Endothelial cell of umbilical vein (primary cell): ENCODE results near the gene TRAPPC3L. TPM values are rescaled to one million over a fixed set of nuclear protein-coding genes. Genes with fewer than 3 reads are reported as not detected.

Experiments used
- BruUV-seq: library from RNA; stranded (reverse); fragments of 400-500 nt; replicated peaks from 2 replicates; lab custom pipeline; 2021; lab: Mats Ljungman, UMichigan
- CTCF ChIA-PET: fragments of 300-600, 350-600 bp; sonication (Branson Sonifier 250); formaldehyde crosslinking; loops from one replicate; lab custom pipeline; 2021; ENCODE audit warnings: antibody characterized with exemption, inconsistent platforms; lab: Charles Lee
- POLR2A ChIA-PET: fragments of 300-600, 350-600 bp; sonication (Branson Sonifier 250); formaldehyde crosslinking; loops from one replicate; lab custom pipeline; 2021; ENCODE audit warnings: antibody characterized with exemption, inconsistent platforms; lab: Charles Lee
- DNase-seq: peaks from one replicate; pipeline ENCODE4 v3.0.0-alpha.2; 2011; ENCODE audit warnings: low read depth, low spot score
- FAIRE-seq: peaks from 2 replicates; lab custom pipeline; 2011; peaks lifted over from hg19 to GRCh38; lab: Jason Lieb, UNC
- H2AFZ ChIP-seq: 2 replicates; pipeline ENCODE4 v1.6.0; 2012; ENCODE audit warnings: low read depth, low read length, control low read depth, inconsistent platforms
- H3K27ac ChIP-seq: 2 replicates; pipeline ENCODE4 v1.5.1; 2011; ENCODE audit warnings: low read depth, mild to moderate bottlenecking, control low read depth, low read length, moderate library complexity; ENCODE audit not compliant: insufficient read depth
- H3K27me3 ChIP-seq, 2 experiments: 2 replicates each; pipeline versions ENCODE4 v1.6.0 to v1.6.1; 2011; ENCODE audit warnings: low read length in 2 of 2, mixed read lengths in 1 of 2; ENCODE audit not compliant: control insufficient read depth in 2 of 2, insufficient read depth in 2 of 2
- H3K36me3 ChIP-seq, 2 experiments: 2 replicates in 1 of 2; 3 replicates in 1 of 2; pipeline ENCODE4 v1.5.1; 2011; ENCODE audit warnings: low read length in 2 of 2, mild to moderate bottlenecking in 1 of 2, moderate library complexity in 1 of 2; ENCODE audit not compliant: control insufficient read depth in 2 of 2, insufficient read depth in 2 of 2; ENCODE audit errors: extremely low read depth in 1 of 2
- H3K4me1 ChIP-seq: 3 replicates; pipeline ENCODE4 v1.5.1; 2011; ENCODE audit warnings: mild to moderate bottlenecking, low read length; ENCODE audit not compliant: control insufficient read depth, insufficient read depth; ENCODE audit errors: extremely low read depth
- H3K4me2 ChIP-seq: 2 replicates; pipeline ENCODE4 v1.6.1; 2011; ENCODE audit warnings: low read length, control low read depth, mixed read lengths; ENCODE audit not compliant: insufficient read depth
- H3K4me3 ChIP-seq, 3 experiments: fragments of 200-600 bp in 1 of 3; sonication (generic), shearing (Covaris generic) in 1 of 3; replicated peaks in 1 of 3; 2 replicates each; pipeline ENCODE4 v1.5.1; 2011 to 2016; ENCODE audit warnings: control low read depth in 3 of 3, low read length in 3 of 3, mild to moderate bottlenecking in 2 of 3, inconsistent platforms in 1 of 3, low read depth in 1 of 3, moderate library complexity in 1 of 3; ENCODE audit not compliant: insufficient read depth in 1 of 3
- H3K79me2 ChIP-seq: 2 replicates; pipeline ENCODE4 v1.6.0; 2012; ENCODE audit warnings: low read length, inconsistent platforms; ENCODE audit not compliant: control insufficient read depth, insufficient read depth
- H3K9ac ChIP-seq: replicated peaks from 2 replicates; pipeline ENCODE3; 2011; ENCODE audit warnings: low read length, control low read depth; ENCODE audit not compliant: insufficient read depth; ENCODE audit errors: extremely low read depth
- H3K9me1 ChIP-seq: replicated peaks from 3 replicates; pipeline ENCODE4 v1.6.0; 2011; ENCODE audit warnings: mild to moderate bottlenecking, low read length; ENCODE audit not compliant: control insufficient read depth, insufficient read depth; ENCODE audit errors: extremely low read depth
- H3K9me3 ChIP-seq: replicated peaks from 2 replicates; pipeline ENCODE4 v1.5.1; 2012; ENCODE audit warnings: low read length, inconsistent platforms; ENCODE audit not compliant: control insufficient read depth, insufficient read depth
- H4K20me1 ChIP-seq: replicated peaks from 2 replicates; pipeline ENCODE3; 2011; ENCODE audit warnings: mild to moderate bottlenecking, low read length; ENCODE audit not compliant: control insufficient read depth, insufficient read depth; ENCODE audit errors: extremely low read depth
- EZH2 ChIP-seq: IDR thresholded peaks from 2 replicates; pipeline ENCODE4 v1.6.1; 2012; ENCODE audit warnings: borderline replicate concordance, low read depth, mild to moderate bottlenecking, moderate library complexity, low read length, inconsistent platforms; ENCODE audit not compliant: severe bottlenecking
- GATA2 ChIP-seq: IDR thresholded peaks from 2 replicates; pipeline ENCODE4 v1.7.0; 2011; ENCODE audit warnings: low read depth, mild to moderate bottlenecking, moderate library complexity, mixed read lengths, low read length; ENCODE audit not compliant: insufficient read length, insufficient read depth
- JUN ChIP-seq: IDR thresholded peaks from 2 replicates; pipeline ENCODE4 v1.6.1; 2011; ENCODE audit warnings: borderline replicate concordance, low read depth; ENCODE audit not compliant: insufficient read length, insufficient read depth
- POLR2A ChIP-seq: IDR thresholded peaks from 2 replicates; pipeline ENCODE4 v1.6.1; 2012; ENCODE audit warnings: low read depth, mild to moderate bottlenecking, control low read depth, low read length
- dilution Hi-C: fragments of 300-500 bp; cut with MboI; formaldehyde crosslinking; loops from one replicate; pipeline ENCODE4 v1.15.0; 2019; ENCODE audit warnings: low sequenced_read_pairs; ENCODE audit not compliant: extremely low pct_ligation_motif_present
- intact Hi-C: fragments of 100-400 bp; cut with micrococcal nuclease; formaldehyde crosslinking; loops from one replicate; pipeline ENCODE4 v1.10.0; 2022
- polyA plus RNA-seq, 4 experiments: library from polyadenylated mRNA; depleted of rRNA in 3 of 4; stranded (reverse) in 3 of 4; unstranded in 1 of 4; fragments of >200 nt; gene quantifications; 2 replicates each; pipeline versions ENCODE4 v1.2.1 to v1.2.3, GENCODE V29; 2011 to 2012; ENCODE audit warnings: missing spikeins in 1 of 4
- total RNA-seq: library from RNA; stranded (reverse); gene quantifications from 2 replicates; pipeline ENCODE4 v1.2.3, GENCODE V29; 2021
- TF ChIP-seq, protein P1 (sequence below), 2 donors: IDR thresholded peaks; 1 replicate in 1 of 2; 2 replicates in 1 of 2; pipeline ENCODE4 v1.5.1; 2011; ENCODE audit warnings: low read length in 2 of 2, mild to moderate bottlenecking in 2 of 2, moderate library complexity in 2 of 2, control low read depth in 1 of 2, inconsistent platforms in 1 of 2, low read depth in 1 of 2; ENCODE audit not compliant: insufficient read depth in 1 of 2; ENCODE audit errors: extremely low read depth in 1 of 2
- TF ChIP-seq, protein P2 (sequence below): IDR thresholded peaks from 2 replicates; pipeline ENCODE4 v1.6.1; 2011; ENCODE audit not compliant: insufficient read depth, insufficient read length

Gene TRAPPC3L
- total and polyA plus RNA-seq, 2 donors (not counting 3 experiments of a cell fraction or from before 2014, with no cell fraction given), result 0.38 TPM; not detected in 1

DNA sequence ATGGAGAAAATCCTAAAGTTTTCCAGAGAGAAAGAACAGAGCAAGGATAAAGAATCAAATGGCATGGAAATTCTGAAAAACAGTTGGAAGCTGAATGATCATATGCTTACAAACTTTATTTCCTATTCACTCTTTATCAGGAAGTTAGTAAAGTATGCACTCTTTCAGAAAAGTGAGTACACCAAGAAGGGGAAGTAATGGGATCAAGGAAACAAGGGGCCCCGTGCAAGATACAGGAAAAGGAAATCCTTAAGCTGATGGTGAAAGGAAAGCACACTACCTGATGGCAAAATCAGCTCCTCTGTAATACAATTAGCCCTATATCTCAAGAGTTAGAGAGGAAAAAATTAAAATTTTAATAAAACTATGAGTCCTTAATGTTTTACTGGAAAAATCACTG is 70.3 kb downstream of the TRAPPC3L start:
- POLR2A ChIA-PET, result no interaction called here
- no peaks in the 10 kb centered on the region for H3K36me3 ChIP-seq
- no peaks in the 10 kb centered on the region for H4K20me1 ChIP-seq
- no TSS peak for BruUV-seq
- intact Hi-C loops, result no loop called here
- no peaks in the 10 kb centered on the region for H3K9me3 ChIP-seq
- no peak overlapping the region for H2AFZ ChIP-seq
- H3K27ac ChIP-seq, result no peak overlapping the region
- H3K9ac ChIP-seq, result no peak overlapping the region
- no peaks in the 10 kb centered on the region for H3K27me3 ChIP-seq
- FAIRE-seq (no peak), DNase-seq (no peak)
- H3K4me3 ChIP-seq, result no peak overlapping the region
- dilution Hi-C loops, result no loop called here
- no peak overlapping the region for H3K4me2 ChIP-seq
- no peaks in the 10 kb centered on the region for H3K4me1 ChIP-seq
- no peaks in the 10 kb centered on the region for H3K79me2 ChIP-seq
- no peaks in the 10 kb centered on the region for H3K9me1 ChIP-seq
- CTCF ChIA-PET, result no interaction called here
- TF ChIP-seq, protein P1, sequence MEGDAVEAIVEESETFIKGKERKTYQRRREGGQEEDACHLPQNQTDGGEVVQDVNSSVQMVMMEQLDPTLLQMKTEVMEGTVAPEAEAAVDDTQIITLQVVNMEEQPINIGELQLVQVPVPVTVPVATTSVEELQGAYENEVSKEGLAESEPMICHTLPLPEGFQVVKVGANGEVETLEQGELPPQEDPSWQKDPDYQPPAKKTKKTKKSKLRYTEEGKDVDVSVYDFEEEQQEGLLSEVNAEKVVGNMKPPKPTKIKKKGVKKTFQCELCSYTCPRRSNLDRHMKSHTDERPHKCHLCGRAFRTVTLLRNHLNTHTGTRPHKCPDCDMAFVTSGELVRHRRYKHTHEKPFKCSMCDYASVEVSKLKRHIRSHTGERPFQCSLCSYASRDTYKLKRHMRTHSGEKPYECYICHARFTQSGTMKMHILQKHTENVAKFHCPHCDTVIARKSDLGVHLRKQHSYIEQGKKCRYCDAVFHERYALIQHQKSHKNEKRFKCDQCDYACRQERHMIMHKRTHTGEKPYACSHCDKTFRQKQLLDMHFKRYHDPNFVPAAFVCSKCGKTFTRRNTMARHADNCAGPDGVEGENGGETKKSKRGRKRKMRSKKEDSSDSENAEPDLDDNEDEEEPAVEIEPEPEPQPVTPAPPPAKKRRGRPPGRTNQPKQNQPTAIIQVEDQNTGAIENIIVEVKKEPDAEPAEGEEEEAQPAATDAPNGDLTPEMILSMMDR (IDR thresholded peaks at IDR 0.05; ENCODE audit: extremely low read depth in 1 of 2, insufficient read depth in 1 of 2, low read depth in 1 of 2, low read length in 2 of 2), result no peak
- TF ChIP-seq GATA2 (no peak), POLR2A (no peak), EZH2 (no peak), JUN (no peak)

DNA sequence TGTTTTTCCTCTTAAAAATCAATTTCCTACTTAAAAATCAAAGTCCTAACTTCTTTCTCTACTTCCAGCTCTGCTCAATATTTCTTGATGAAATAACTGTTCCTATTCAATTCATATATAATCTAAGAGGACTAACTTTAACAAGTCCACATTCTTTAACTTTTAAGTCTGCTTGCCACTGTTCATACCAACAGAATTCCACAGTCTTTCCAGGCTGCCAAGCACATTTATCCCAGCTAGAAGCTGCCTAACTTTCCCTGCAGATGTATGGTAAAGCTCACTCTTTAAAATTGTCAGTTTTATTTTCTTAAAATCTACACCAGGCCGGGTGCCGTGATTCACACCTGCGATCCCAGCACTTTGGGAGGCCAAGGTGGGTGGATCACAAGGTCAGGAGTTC is 72.8 kb downstream of the TRAPPC3L start:
- no TSS peak for BruUV-seq

More for the DNA sequence above, 72.8 kb downstream of the TRAPPC3L start:
- H3K9ac ChIP-seq, result no peak overlapping the region
- no peak overlapping the region for H2AFZ ChIP-seq
- dilution Hi-C loops, result no loop called here
- H3K9me3 ChIP-seq, result no peaks in the 10 kb centered on the region
- H4K20me1 ChIP-seq, result no peaks in the 10 kb centered on the region
- H3K27me3 ChIP-seq, result no peaks in the 10 kb centered on the region
- no peak for FAIRE-seq
- no peak overlapping the region for H3K27ac ChIP-seq
- CTCF ChIA-PET, result interaction anchor here (1.2 to 1.6 kb wide), 2 partner anchors 89 to 204 kb away, joined by 3 to 4 read pairs; no protein-coding TSS in a partner anchor
- no peaks in the 10 kb centered on the region for H3K4me1 ChIP-seq
- no peaks in the 10 kb centered on the region for H3K36me3 ChIP-seq
- intact Hi-C loops, result no loop called here
- no peaks in the 10 kb centered on the region for H3K9me1 ChIP-seq
- H3K4me3 ChIP-seq, result no peak overlapping the region
- POLR2A ChIA-PET, result no interaction called here
- no peaks in the 10 kb centered on the region for H3K79me2 ChIP-seq
- H3K4me2 ChIP-seq, result no peak overlapping the region
- no peak for TF ChIP-seq EZH2
- TF ChIP-seq GATA2, result no peak
- TF ChIP-seq, protein P2, sequence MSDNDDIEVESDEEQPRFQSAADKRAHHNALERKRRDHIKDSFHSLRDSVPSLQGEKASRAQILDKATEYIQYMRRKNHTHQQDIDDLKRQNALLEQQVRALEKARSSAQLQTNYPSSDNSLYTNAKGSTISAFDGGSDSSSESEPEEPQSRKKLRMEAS, result no peak
- TF ChIP-seq POLR2A, result no peak
- no peak for DNase-seq
